HepG2 (cell line): Measurements from ENCODE around the gene CC2D1A. TPM values are rescaled to one million over a fixed set of nuclear protein-coding genes. Genes with fewer than 3 reads are reported as not detected.
A peak's percentile ranks its signal among the peaks of the same experiment; 100 is the strongest.

Source experiments
- ELF4 ChIP-seq: sonication (generic); formaldehyde crosslinking; IDR thresholded peaks from 2 replicates; pipeline ENCODE4 v1.5.0; 2020; ENCODE audit warnings: missing genetic modification reagents, mild to moderate bottlenecking, moderate library complexity, borderline replicate concordance
- FOSL2 ChIP-seq: sonication (generic); formaldehyde crosslinking; IDR thresholded peaks from 2 replicates; pipeline ENCODE4 v1.4.0; 2020; ENCODE audit warnings: missing genetic modification reagents
- GMEB1 ChIP-seq: sonication (generic); formaldehyde crosslinking; IDR thresholded peaks from 2 replicates; pipeline ENCODE4 v1.5.1; 2020; ENCODE audit warnings: missing genetic modification reagents, mild to moderate bottlenecking, borderline replicate concordance
- GZF1 ChIP-seq: sonication (generic); formaldehyde crosslinking; IDR thresholded peaks from 2 replicates; pipeline ENCODE4 v1.5.1; 2020; ENCODE audit warnings: mild to moderate bottlenecking, missing genetic modification reagents
- NR2C2 ChIP-seq: sonication (generic); formaldehyde crosslinking; IDR thresholded peaks from 2 replicates; pipeline ENCODE4 v1.4.0; 2020; ENCODE audit warnings: missing genetic modification reagents, mild to moderate bottlenecking, moderate library complexity, borderline replicate concordance
- SRY ChIP-seq: sonication (generic); formaldehyde crosslinking; IDR thresholded peaks from 2 replicates; pipeline ENCODE4 v1.8.0; 2022; ENCODE audit warnings: mild to moderate bottlenecking, missing genetic modification reagents
- ZBTB37 ChIP-seq: sonication (generic); formaldehyde crosslinking; IDR thresholded peaks from 2 replicates; pipeline ENCODE4 v1.4.0; 2020; ENCODE audit warnings: mild to moderate bottlenecking, missing genetic modification reagents
- ZFYVE20 ChIP-seq: sonication (generic); formaldehyde crosslinking; IDR thresholded peaks from 2 replicates; pipeline ENCODE4 v1.8.0; 2023; ENCODE audit warnings: low read depth, mild to moderate bottlenecking, moderate library complexity, missing genetic modification reagents, borderline replicate concordance
- ZMAT3 ChIP-seq: sonication (generic); formaldehyde crosslinking; conservative IDR thresholded peaks from 2 replicates; pipeline ENCODE4 v1.7.0; 2021; ENCODE audit warnings: missing genetic modification reagents
- ZMYM3 ChIP-seq: sonication (generic); formaldehyde crosslinking; IDR thresholded peaks from 2 replicates; pipeline ENCODE4 v1.5.1; 2020; ENCODE audit warnings: mild to moderate bottlenecking, missing genetic modification reagents
- ZNF282 ChIP-seq: fragments of 450-650 bp; IDR thresholded peaks from 2 replicates; pipeline ENCODE4 v1.6.1; 2018; ENCODE audit not compliant: partially characterized antibody
- ZNF431 ChIP-seq: sonication (generic); formaldehyde crosslinking; IDR thresholded peaks from 2 replicates; pipeline ENCODE4 v1.9.0; 2022; ENCODE audit warnings: missing genetic modification reagents, low read depth, mild to moderate bottlenecking, borderline replicate concordance
- ZUFSP ChIP-seq: sonication (generic); formaldehyde crosslinking; IDR thresholded peaks from 2 replicates; pipeline ENCODE4 v1.9.0; 2021; ENCODE audit warnings: missing genetic modification reagents, mild to moderate bottlenecking, borderline replicate concordance
- polyA plus RNA-seq, 8 experiments: library from polyadenylated mRNA; depleted of rRNA in 3 of 8; stranded (reverse) in 7 of 8; unstranded in 1 of 8; fragments of >200 nt; fragmentation: Illumina TruSeq in 4 of 8; extraction: Trizol in 4 of 8; gene quantifications; 2 replicates each; pipeline versions ENCODE4 v1.2.1 to v1.2.3, GENCODE V29; 2011 to 2016; ENCODE audit warnings: low read depth in 4 of 8, missing spikeins in 1 of 8, mixed read lengths in 1 of 8; ENCODE audit not compliant: insufficient read depth in 1 of 8
- total RNA-seq, 5 experiments: library from RNA; depleted of rRNA; stranded (reverse); fragments of >200 nt; fragmentation: Illumina TruSeq; extraction: Trizol; gene quantifications; 2 replicates each; pipeline ENCODE4 v1.2.3, GENCODE V29; 2016; ENCODE audit warnings: low read depth in 1 of 5
- TF ChIP-seq, protein P1 (sequence below): sonication (generic); formaldehyde crosslinking; IDR thresholded peaks from 2 replicates; pipeline ENCODE4 v1.4.0; 2020; ENCODE audit warnings: mild to moderate bottlenecking, missing genetic modification reagents

Gene CC2D1A
- total and polyA plus RNA-seq, 2 of the 13 experiments (the other 11 are each of a cell fraction or from before 2014, with no cell fraction given) = 9.7 to 11.5 TPM

- no peak for TF ChIP-seq ZMYM3
- TF ChIP-seq ZBTB37 (CRISPR knock-in tag) = no peak
- no peak for TF ChIP-seq FOSL2
- TF ChIP-seq ELF4 (CRISPR knock-in tag) = peak; percentile 62; the same call in 1 of the 2 replicates
- TF ChIP-seq ZNF282 = no peak
- TF ChIP-seq ZMAT3 = peak; percentile 97
- peak; percentile 88 for TF ChIP-seq SRY
- TF ChIP-seq ZUFSP (CRISPR knock-in tag) = no peak
- 0 out of 2 replicates have a peak, but pooled peaks have one; percentile 61 for TF ChIP-seq ZFYVE20
- peak; percentile 97 for TF ChIP-seq GMEB1 (CRISPR knock-in tag)
- TF ChIP-seq GZF1 (CRISPR knock-in tag) = no peak
- 0 out of 2 replicates have a peak, but pooled peaks have one; percentile 58 for TF ChIP-seq ZNF431 (CRISPR knock-in tag)
- TF ChIP-seq, protein P1, sequence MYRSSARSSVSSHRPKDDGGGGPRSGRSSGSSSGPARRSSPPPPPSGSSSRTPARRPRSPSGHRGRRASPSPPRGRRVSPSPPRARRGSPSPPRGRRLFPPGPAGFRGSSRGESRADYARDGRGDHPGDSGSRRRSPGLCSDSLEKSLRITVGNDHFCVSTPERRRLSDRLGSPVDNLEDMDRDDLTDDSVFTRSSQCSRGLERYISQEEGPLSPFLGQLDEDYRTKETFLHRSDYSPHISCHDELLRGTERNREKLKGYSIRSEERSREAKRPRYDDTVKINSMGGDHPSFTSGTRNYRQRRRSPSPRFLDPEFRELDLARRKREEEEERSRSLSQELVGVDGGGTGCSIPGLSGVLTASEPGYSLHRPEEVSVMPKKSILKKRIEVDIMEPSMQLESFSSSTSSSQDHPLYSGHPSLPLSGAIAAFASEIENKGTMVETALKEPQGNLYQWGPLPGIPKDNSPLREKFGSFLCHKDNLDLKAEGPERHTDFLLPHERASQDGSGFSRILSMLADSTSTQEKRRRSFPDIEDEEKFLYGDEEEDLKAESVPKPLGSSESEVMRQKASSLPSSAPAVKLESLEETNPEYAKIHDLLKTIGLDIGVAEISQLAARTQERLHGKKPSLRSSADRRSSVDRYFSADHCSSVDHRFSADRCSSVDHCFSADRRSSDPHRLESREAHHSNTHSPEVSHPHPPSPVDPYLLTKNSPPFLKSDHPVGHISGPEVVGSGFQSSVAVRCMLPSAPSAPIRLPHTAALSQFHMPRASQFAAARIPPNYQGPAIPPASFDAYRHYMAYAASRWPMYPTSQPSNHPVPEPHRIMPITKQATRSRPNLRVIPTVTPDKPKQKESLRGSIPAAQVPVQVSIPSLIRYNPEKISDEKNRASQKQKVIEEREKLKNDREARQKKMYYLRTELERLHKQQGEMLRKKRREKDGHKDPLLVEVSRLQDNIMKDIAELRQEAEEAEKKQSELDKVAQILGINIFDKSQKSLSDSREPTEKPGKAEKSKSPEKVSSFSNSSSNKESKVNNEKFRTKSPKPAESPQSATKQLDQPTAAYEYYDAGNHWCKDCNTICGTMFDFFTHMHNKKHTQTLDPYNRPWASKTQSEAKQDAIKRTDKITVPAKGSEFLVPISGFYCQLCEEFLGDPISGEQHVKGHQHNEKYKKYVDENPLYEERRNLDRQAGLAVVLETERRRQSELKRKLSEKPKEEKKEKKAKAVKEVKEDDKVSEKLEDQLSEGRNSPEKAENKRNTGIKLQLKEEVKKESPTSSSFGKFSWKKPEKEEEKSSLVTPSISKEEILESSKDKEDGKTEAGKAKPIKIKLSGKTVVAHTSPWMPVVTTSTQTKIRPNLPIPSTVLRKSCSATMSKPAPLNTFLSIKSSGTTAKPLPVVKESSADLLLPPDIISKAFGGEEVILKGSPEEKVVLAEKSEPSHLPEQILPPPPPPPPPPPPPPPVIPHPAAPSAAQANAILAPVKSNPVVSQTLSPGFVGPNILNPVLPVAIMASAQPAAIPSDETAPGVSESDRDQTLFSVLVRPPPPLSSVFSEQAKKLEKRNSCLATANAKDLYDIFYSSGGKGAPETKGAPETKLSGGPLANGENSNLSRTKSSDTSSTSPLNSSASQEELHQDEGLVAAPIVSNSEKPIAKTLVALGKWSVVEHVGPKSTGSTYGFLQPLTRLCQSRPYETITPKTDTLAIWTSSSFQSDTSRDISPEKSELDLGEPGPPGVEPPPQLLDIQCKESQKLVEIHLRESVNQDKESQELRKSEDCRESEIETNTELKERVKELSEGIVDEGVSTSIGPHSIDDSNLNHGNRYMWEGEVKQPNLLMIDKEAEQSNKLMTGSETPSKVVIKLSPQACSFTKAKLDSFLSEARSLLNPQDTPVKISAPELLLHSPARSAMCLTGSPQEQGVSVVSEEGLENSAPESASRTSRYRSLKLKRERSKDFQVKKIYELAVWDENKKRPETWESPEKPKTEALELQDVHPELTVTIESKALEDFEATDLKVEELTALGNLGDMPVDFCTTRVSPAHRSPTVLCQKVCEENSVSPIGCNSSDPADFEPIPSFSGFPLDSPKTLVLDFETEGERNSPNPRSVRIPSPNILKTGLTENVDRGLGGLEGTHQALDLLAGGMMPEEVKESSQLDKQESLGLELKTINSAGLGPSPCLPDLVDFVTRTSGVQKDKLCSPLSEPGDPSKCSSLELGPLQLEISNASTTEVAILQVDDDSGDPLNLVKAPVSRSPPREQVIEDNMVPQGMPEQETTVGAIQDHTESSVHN (CRISPR knock-in tag) = no peak
- peak; percentile 65; the same call in 1 of the 2 replicates for TF ChIP-seq NR2C2 (CRISPR knock-in tag)
Observed at GRCh38 chr19:13905634-13906520, at the start of gene CC2D1A, which contains the start of gene BRME1 (continued).
